GM19023 (cell line): ENCODE measurements around the gene PSG2.
"Not testable (repeated sequence)": the region's sequence is repeated elsewhere in the genome, so short reads cannot be mapped to it uniquely, and the experiment has no call there.

Experiments used
- ATAC-seq: cut with Tn5 transposase; IDR thresholded peaks from one replicate; pipeline ENCODE4 v1.9.1; 2021; ENCODE audit warnings: mild to moderate bottlenecking, moderate library complexity; ENCODE audit not compliant: unreplicated experiment

PSG2 gene

DNA sequence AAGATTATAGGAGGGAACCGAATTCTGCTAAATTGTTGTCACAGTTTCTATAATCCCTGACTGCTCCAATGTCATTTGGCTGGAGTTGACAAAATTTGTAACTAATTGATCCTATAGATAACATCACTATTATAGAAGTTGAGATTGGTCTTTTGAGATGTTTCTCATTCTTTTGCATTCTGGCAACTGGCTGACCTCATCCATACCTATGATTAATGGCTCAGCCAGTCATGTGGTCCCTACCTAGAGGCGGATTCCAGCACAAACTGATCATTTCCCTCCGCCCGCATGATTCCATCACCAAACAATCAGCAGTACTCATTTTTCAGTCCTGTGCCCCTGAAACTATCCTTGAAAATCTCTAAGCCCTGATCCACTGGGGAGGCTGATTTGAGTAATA is 4.2 kb downstream of the PSG2 start:
- ATAC-seq: no peak

DNA sequence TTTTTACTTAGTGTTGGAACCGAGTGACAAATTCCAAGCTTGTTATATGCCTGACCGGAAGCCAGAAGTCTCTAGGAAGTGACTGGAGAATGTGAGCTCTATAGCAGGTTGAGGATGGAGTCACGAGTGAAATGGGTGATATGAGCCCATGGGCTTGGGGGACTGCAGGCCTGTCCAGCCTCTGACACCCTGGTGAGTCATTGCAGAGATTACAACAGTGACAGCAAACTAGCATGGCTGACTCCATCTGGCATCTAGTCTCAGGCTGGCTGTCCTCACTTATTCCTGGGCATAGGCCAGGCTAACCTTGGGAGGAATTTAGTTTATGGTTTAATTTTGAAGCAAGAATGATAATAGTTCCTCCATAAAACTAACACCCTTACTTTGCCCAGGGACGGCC is 4.6 kb downstream of the PSG2 start:
- not testable (repeated sequence) for ATAC-seq

DNA sequence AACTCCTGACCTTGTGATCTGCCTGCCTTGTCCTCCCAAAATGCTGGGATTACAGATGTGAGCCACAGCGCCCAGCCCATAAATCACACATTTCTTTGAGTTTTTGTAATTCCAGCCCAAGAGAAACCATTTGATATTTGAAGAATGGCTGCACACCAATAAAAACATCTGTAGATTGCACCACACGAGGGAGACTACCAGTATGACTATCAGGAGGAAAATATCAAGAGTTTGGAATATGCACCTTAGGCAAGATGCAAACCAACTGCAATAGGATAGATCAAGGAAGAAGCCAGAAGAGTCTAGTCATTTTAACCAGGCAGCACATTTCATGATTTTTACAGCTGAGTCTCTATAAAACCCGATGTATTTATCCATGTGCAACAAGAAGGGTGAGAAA is 20.1 kb downstream of the PSG2 start:
- not testable (repeated sequence) for ATAC-seq

DNA sequence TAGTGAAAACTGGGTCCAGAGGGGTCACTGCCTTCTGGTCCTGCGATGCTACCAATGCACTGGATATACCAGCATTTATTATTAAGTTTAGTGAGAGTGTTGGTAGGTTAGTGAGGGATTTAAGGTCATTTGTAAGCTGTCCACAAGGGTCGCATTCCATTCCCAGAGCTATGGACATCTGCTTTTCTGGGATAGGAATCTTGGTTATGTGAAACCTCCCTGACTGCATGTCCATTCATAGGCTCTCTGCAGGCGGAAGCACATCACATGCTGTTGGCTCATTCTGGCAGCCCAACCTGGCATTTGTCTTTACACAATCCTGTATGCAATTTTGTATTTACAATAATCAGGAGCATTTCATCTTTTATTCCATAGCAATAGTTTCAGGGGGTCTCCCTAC is 21.2 kb downstream of the PSG2 start:
- ATAC-seq: not testable (repeated sequence)

DNA sequence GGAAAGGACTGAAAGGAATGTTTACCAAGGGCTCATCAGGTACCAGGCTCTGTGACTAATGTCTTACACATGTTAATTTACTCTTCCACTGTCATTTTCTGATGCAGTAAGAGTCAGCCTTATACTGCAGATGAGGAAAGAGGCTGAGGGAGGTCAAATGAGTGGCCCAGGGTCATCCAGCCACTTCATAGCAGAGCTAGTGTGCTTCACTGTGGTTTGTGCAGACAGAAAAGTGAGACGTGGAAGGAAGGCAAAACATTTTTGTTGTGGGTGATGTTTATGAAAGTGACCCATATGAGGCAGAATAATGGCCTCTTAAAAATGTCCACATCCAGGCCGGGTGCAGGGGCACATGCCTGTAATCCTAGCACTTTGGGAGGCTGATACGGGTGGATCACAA is 22.2 kb downstream of the PSG2 start:
- ATAC-seq: not testable (repeated sequence)

DNA sequence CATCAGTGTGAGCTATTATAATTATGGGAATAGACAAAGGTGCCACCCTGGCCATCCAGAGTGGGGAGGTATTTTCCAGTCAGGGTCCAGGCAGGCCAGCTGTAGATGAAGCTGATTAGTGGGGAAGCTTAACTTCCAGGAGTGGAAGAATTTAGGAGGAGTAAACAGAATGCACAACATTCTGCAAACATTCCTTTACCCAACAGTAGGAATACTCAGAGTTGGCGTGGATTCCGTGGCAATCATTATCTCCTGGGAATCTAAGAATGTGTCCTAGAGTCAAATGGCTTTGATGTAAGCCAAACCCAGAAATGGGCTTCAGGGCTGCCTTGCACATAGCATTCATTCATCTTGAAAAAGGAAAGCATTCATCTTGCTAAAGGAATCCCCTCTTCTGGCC is 23.0 kb downstream of the PSG2 start:
- not testable (repeated sequence) for ATAC-seq

DNA sequence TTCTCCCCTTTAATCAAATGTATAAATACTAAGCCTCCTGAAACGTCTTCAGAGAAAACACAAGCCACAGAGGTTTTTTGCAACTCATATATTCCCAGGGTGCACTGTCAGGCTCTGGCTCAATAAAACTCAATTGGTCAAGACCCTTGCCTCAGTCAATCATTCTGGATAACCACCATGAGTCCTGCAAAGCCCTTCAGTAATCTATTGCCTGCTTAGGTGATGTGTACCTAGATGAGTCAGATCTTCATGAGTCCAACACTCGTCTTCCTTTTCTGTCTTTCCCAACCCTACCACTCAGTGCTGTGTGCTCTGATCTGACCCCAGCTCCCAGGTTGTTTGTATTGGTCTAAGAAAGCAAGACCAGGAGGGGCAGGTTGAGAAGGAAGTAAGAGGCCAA is 24.1 kb downstream of the PSG2 start:
- not testable (repeated sequence) for ATAC-seq

DNA sequence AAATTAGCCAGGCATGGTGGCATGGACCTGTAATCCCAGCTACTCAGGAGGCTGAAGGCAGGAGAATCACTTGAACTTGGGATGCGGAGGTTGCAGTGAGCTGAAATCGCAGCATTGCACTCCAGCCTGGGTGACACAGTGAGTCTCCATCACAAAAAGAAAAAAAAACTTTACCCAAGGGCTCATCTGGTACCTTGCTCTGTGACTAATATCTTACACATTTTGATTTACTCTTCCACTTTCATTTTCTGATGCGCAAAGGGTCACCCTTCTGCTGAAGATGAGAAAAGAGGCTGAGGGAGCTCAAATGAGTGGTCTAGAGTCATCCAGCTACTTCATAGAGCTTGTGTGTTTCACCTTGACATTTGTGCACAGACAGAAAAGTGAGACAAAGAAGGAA is 34.5 kb downstream of the PSG2 start:
- ATAC-seq: not testable (repeated sequence)

DNA sequence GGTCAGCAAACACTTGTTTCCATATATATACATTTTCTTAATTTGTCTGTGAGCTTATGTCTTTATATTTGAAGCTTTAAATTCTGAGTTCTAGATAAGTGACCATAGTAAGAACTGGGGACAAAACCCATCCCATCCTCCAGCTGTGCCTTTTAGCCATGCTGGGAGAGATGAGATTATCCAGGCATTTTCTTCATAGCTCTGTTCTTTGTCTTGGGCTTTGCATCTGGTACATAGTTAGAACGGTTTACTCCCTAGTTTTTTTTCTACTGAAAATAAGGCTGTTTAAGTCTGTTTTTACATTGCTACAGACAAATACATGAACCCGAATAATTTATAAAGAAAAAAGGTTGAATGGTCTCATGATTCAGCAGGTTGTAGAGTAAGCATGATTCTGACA is 35.9 kb downstream of the PSG2 start:
- not testable (repeated sequence) for ATAC-seq

DNA sequence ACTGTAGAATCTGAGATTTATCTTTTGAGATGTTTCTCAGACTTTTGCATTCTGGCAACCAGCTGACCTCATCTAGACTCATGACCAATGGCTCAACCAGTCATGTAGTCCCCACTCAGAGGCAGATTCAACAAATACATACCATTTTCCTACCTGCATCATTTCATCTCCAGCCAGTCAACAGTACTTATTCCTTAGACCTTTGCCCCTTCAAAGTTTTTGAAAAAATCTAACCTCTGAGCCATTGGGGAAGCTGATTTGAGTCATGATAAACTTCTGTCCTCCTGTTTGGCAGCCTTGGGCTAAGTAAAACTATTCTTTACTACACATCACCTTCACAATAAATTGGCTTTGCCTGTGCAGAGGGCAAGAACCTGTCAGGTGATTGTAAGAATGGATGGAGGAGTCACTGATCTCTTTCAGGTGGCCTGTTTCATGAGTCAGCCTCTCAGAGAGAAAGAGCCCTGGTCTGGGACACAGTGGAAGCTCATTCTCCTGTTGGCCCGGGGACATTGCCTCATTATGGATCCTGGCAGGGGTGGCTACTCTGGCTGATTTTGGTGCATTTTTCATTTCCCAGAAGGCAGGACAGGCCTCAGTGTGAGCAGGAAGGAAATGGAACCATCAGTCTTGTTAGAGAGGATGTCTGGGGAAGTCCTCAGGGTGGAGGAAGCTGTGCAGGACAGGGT is 38.9 kb downstream of the PSG2 start:
- ATAC-seq: not testable (repeated sequence)

DNA sequence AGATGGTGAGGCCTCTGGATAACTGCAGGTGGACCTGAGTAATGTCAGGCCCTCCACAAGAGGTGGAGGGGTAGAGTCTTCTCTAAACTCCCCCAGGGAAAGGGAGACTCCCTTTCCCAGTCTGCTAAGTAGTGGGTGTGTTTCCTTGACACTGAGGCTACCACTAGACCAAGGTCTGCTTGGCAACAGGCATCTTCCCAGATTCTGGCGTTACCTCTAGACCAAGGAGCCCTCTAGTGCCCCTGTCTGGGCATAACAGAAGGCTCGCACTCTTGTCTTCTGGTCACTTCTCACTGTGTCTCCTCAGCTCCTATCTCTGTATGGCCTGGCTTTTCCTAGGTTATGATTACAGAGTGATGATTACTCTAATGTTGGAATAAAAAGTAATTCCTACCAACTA is 50.9 kb downstream of the PSG2 start:
- not testable (repeated sequence) for ATAC-seq

DNA sequence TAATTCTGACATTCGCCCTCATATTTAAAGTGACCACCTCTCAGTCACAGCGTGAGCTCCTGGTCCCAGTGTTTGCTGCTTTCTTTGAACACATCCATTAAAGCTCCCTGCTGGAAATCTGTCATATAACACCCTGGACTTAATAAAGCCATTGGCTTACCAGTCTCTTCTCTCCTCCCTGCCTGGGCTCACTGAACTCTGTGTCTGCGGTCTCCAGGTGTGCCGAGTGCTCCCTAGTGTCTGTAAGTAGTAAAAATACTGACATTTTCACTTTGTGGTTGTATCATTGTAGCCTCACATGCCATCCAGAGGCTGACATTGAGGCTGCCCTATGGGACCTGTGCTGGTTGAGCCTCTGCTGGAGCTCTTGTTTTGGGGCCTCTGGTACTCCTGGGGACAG is 53.6 kb downstream of the PSG2 start:
- ATAC-seq: no peak

DNA sequence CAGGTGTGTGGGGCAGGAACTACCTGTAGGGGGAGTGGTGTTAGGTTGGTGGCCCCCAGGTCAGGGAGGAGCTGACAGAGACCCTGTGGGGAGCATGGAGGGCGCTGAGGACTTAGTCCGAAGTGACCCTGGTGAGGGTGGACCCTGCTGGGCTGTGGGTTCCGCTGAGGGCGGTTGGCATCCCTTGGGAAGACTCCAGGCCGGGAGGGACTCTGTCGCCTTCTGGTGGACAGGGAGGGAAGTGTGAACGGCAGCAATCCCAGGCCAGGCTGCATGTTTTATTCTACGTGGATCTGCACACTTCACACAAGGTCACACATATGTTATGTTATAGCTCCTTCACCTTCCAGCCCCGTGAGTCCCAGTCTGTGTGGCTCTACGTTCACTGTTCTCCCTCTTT is 54.5 kb downstream of the PSG2 start:
- not testable (repeated sequence) for ATAC-seq

DNA sequence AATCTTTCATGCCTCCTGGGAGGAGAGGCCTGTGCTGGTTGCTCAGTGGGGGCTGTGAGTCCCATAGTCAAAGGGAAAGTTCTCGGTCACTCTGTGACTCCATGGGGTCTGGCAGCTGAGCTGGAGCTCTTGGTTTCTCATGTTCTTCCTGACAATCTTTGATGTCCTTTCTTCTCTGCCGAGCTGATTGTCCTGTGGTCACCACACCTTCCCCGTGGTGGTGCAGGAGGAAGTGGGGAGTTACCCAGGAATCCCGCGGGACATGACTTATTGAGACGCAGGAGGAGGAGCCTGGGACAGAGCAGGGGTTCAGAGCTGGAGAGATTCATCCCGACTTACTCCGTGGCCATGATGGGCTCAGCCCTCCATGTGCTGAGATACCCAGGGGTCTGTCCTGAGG is 55.4 kb downstream of the PSG2 start:
- not testable (repeated sequence) for ATAC-seq

DNA sequence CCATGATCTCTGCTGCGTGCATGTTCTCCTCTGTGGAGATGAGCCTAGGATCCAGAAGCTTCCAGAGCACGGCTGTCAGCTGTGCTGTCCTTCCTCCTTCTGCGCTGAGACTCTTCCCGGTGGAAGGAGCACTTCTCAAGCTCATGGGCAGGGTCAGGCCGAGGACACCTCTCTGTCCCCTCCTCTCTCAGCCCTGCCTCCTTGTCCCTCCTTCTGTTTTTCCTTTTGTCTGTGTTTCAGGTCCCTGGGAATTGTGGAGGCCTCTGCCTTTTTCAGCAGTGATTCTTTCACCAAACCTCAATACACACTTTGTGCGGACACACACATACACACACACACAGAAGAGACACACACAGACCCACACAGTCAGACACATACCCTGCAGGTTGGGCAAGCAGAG is 56.1 kb downstream of the PSG2 start, which contains the start of gene PSG11:
TSS of gene PSG11 (minus strand) at position 101 of the 400 bp plus-strand sequence. CDS start at position 4, 97 bp downstream.
- not testable (repeated sequence) for ATAC-seq

DNA sequence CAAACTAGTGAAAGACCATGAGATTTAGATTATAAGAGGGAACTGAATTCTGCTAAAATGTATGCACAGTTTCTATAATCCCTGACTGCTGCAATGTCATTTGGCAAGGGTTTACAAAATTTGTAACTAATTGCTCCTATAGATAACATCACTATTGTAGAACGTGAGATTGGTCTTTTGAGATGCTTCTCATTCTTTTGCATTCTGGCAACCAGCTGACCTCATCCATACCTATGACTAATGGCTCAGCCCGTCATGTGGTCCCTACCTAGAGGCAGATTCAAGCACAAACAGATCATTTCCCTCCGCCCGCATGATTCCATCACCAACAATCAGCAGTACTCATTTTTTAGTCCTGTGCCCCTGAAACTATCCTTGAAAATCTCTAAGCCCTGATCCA is 60.4 kb downstream of the PSG2 start:
- ATAC-seq: not testable (repeated sequence)

DNA sequence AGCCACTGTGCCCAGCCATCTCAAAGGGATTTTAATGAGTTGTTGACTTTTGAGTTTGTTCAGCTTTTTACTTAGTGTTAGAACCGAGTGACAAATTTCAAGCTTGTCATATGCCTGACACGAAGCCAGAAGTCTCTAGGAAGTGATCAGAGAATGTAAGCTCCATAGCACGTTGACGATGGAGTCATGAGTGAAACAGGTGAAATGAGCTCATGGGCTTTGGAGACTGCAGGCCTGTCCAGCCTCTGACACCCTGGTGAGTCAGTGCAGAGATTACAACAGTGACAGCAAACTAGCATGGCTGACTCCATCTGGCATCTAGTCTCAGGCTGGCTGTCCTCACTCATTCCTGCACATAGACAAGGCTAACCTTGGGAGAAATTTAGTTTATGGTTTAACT is 60.9 kb downstream of the PSG2 start:
- not testable (repeated sequence) for ATAC-seq

DNA sequence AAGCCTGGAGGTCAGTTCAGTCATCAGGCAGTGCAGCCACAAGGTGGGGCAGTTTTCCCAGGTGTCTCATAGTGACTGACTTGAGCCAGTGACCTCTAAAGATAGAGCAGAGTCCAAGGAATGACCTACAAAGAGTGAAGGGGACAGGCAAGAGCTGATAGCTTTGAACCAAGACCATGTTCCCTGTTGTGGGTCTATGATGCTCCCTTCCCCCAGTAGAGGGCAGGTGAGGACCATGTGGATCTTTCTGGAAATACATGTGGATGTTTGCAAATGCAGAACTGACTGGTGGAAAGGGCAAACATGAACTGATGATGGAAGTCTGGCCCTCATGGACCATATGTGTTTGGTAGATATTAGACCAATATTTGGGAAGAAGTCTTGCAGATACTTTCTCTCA is 62.9 kb downstream of the PSG2 start:
- not testable (repeated sequence) for ATAC-seq
